ENCODE measurements around the gene SMCR8. TPM values are rescaled to one million over a fixed set of nuclear protein-coding genes. Genes with fewer than 3 reads are reported as not detected.

SMCR8 gene
- total and polyA plus RNA-seq, 10 of the 15 experiments (the other 5 are each of a cell fraction or from before 2014, with no cell fraction given), result 0.52 to 16.4 (median 8.0) TPM

DNA sequence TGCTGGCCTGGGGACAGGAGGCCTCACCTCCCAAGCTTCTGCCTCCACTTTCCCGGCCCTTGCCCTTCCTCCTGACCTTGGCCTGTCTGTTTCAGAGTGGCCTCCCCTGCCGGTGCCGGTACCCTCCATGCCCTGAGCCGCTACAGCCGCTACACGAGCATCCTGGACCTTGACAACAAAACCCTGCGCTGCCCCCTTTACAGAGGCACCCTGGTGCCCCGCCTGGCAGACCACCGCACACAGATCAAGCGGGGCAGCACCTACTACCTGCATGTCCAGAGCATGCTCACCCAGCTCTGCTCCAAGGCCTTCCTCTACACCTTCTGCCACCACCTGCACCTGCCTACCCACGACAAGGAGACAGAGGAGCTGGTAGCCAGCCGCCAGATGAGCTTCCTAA is 7.4 kb downstream of the SMCR8 start:
- H3K4me1 ChIP-seq (ENCODE audit: control insufficient read depth, insufficient read depth, low read length), result peaks cover 34% of the 10 kb centered on the region
- no TSS peak for BruUV-seq (replicated peaks)
- H3K9ac ChIP-seq (ENCODE audit: control insufficient read depth, insufficient read depth, low read length), result no peak overlapping the region
- FAIRE-seq (no peak), ATAC-seq (no peak), DNase-seq (ENCODE audit: low read depth, low spot score) (no peak)
- SMC1A ChIA-PET (ENCODE audit: uncharacterized antibody, unreplicated experiment), result no interaction called here
- 97% methylated on average over 11 of the region's 12 CpGs for WGBS (ENCODE audit: insufficient coverage, insufficient replicate concordance, low lambda C conversion rate, missing lambda C conversion rate)
- H3K27me3 ChIP-seq (replicated peaks in 1 of 2; ENCODE audit: control insufficient read depth in 2 of 2, insufficient read depth in 2 of 2, low read length in 1 of 2), result no peaks in the 10 kb centered on the region
- CTCF ChIA-PET, result interaction anchor here (1.2 kb wide), 2 partner anchors 11 to 103 kb away, joined by 3 to 4 read pairs; no protein-coding TSS in a partner anchor
- intact Hi-C loops (cut with micrococcal nuclease; ENCODE audit: unreplicated experiment) (no loop called here), in situ Hi-C loops (cut with MboI) (no loop called here)
- peaks cover 17% of the 10 kb centered on the region for H3K79me2 ChIP-seq (ENCODE audit: control insufficient read depth, insufficient read depth, low read length)
- no peak overlapping the region for H2AFZ ChIP-seq (ENCODE audit: control insufficient read depth, low read depth, low read length)
- H4K20me1 ChIP-seq (ENCODE audit: control insufficient read depth, insufficient read depth), result peaks cover 8% of the 10 kb centered on the region
- H3K27ac ChIP-seq (ENCODE audit: control insufficient read depth, insufficient read depth), result no peak overlapping the region
- no peak overlapping the region for H3K4me2 ChIP-seq (ENCODE audit: control insufficient read depth, insufficient read depth)
- no peak overlapping the region for H3K4me3 ChIP-seq
- POLR2A ChIA-PET, result no interaction called here
- TF ChIP-seq, protein P1, sequence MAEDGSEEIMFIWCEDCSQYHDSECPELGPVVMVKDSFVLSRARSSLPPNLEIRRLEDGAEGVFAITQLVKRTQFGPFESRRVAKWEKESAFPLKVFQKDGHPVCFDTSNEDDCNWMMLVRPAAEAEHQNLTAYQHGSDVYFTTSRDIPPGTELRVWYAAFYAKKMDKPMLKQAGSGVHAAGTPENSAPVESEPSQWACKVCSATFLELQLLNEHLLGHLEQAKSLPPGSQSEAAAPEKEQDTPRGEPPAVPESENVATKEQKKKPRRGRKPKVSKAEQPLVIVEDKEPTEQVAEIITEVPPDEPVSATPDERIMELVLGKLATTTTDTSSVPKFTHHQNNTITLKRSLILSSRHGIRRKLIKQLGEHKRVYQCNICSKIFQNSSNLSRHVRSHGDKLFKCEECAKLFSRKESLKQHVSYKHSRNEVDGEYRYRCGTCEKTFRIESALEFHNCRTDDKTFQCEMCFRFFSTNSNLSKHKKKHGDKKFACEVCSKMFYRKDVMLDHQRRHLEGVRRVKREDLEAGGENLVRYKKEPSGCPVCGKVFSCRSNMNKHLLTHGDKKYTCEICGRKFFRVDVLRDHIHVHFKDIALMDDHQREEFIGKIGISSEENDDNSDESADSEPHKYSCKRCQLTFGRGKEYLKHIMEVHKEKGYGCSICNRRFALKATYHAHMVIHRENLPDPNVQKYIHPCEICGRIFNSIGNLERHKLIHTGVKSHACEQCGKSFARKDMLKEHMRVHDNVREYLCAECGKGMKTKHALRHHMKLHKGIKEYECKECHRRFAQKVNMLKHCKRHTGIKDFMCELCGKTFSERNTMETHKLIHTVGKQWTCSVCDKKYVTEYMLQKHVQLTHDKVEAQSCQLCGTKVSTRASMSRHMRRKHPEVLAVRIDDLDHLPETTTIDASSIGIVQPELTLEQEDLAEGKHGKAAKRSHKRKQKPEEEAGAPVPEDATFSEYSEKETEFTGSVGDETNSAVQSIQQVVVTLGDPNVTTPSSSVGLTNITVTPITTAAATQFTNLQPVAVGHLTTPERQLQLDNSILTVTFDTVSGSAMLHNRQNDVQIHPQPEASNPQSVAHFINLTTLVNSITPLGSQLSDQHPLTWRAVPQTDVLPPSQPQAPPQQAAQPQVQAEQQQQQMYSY (CRISPR knock-in tag; IDR thresholded peaks at IDR 0.05), result no peak
- TF ChIP-seq RAD21 (IDR thresholded peaks at IDR 0.05; ENCODE audit: insufficient read depth, low read depth, low read length) (no peak), SMAD1 (IDR thresholded peaks at IDR 0.05; ENCODE audit: low read depth, partially characterized antibody) (no peak), LARP7 (IDR thresholded peaks at IDR 0.05) (no peak), POU2F2 (IDR thresholded peaks at IDR 0.05; ENCODE audit: borderline replicate concordance, low read depth, low read length) (no peak), SMC3 (IDR thresholded peaks at IDR 0.05; ENCODE audit: borderline replicate concordance, low read length) (no peak), TARDBP (IDR thresholded peaks at IDR 0.05; ENCODE audit: borderline replicate concordance) (no peak), SIX5 (IDR thresholded peaks at IDR 0.05; ENCODE audit: low read depth, low read length, severe bottlenecking) (no peak), PML (IDR thresholded peaks at IDR 0.05; ENCODE audit: low read length) (no peak), CBX3 (IDR thresholded peaks at IDR 0.05; ENCODE audit: borderline replicate concordance, low read depth) (no peak), TBL1XR1 (IDR thresholded peaks at IDR 0.05; ENCODE audit: low read depth, low read length) (no peak), STAT1 (conservative IDR thresholded peaks at IDR 0.05) (no peak), POLR2A (IDR thresholded peaks at IDR 0.05; ENCODE audit: low read depth, low read length) (no peak), GATAD2B (conservative IDR thresholded peaks at IDR 0.05; ENCODE audit: low read depth) (no peak), FOXK2 (IDR thresholded peaks at IDR 0.05) (no peak), POLR2AphosphoS5 (IDR thresholded peaks at IDR 0.05; ENCODE audit: low read length) (no peak), NFYB (IDR thresholded peaks at IDR 0.05; ENCODE audit: insufficient read depth, low read depth, low read length) (no peak)
- TF ChIP-seq, protein P2, sequence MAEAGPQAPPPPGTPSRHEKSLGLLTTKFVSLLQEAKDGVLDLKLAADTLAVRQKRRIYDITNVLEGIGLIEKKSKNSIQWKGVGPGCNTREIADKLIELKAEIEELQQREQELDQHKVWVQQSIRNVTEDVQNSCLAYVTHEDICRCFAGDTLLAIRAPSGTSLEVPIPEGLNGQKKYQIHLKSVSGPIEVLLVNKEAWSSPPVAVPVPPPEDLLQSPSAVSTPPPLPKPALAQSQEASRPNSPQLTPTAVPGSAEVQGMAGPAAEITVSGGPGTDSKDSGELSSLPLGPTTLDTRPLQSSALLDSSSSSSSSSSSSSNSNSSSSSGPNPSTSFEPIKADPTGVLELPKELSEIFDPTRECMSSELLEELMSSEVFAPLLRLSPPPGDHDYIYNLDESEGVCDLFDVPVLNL (IDR thresholded peaks at IDR 0.05; ENCODE audit: low read depth, low read length), result no peak
- TF ChIP-seq, protein P3, sequence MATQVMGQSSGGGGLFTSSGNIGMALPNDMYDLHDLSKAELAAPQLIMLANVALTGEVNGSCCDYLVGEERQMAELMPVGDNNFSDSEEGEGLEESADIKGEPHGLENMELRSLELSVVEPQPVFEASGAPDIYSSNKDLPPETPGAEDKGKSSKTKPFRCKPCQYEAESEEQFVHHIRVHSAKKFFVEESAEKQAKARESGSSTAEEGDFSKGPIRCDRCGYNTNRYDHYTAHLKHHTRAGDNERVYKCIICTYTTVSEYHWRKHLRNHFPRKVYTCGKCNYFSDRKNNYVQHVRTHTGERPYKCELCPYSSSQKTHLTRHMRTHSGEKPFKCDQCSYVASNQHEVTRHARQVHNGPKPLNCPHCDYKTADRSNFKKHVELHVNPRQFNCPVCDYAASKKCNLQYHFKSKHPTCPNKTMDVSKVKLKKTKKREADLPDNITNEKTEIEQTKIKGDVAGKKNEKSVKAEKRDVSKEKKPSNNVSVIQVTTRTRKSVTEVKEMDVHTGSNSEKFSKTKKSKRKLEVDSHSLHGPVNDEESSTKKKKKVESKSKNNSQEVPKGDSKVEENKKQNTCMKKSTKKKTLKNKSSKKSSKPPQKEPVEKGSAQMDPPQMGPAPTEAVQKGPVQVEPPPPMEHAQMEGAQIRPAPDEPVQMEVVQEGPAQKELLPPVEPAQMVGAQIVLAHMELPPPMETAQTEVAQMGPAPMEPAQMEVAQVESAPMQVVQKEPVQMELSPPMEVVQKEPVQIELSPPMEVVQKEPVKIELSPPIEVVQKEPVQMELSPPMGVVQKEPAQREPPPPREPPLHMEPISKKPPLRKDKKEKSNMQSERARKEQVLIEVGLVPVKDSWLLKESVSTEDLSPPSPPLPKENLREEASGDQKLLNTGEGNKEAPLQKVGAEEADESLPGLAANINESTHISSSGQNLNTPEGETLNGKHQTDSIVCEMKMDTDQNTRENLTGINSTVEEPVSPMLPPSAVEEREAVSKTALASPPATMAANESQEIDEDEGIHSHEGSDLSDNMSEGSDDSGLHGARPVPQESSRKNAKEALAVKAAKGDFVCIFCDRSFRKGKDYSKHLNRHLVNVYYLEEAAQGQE (IDR thresholded peaks at IDR 0.05; ENCODE audit: low read depth, low read length), result no peak
- RAD21 ChIA-PET (ENCODE audit: unreplicated experiment), result no interaction called here
- H3K36me3 ChIP-seq (ENCODE audit: control insufficient read depth in 2 of 2, insufficient read depth in 2 of 2, low read length in 1 of 2), result peaks cover 2 to 17% of the 10 kb centered on the region in 2 experiments; a peak in 2 of 4 replicates
- H3K9me3 ChIP-seq (replicated peaks; ENCODE audit: control insufficient read depth, insufficient read depth, low read length), result peaks cover 3% of the 10 kb centered on the region; the same call in 2 of the 3 replicates
